ENCODE results near the gene SMIM24.

DNA sequence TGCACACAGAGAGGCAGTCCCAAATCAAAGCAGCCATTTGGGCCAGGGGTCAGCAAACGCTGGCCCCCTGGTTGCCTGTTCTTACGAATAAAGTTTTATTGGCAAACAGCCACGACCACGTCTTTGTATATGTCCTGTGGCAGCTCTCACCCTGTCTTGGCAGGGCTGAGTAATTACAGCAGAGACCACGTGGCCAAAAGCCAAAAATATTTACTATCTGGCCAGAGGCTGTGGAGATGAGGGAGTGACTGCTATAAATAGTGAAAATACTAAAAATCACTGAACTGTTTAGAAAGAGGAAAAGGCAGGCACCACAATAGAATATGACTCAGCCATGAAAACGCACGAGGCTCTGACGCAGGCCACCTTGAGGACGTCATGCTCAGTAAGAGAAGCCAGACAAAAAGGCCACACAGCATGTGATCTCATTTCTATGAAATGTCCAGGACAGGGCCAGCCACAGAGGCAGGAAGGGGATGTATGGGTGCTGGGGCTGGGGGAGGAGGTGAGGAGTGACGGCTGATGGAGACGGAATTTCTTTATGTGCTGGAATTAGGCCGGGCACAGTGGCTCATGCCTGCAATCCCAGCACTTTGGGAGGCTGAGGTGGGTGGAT is 29.4 kb downstream of the SMIM24 start:
- TF ChIP-seq, protein P1, sequence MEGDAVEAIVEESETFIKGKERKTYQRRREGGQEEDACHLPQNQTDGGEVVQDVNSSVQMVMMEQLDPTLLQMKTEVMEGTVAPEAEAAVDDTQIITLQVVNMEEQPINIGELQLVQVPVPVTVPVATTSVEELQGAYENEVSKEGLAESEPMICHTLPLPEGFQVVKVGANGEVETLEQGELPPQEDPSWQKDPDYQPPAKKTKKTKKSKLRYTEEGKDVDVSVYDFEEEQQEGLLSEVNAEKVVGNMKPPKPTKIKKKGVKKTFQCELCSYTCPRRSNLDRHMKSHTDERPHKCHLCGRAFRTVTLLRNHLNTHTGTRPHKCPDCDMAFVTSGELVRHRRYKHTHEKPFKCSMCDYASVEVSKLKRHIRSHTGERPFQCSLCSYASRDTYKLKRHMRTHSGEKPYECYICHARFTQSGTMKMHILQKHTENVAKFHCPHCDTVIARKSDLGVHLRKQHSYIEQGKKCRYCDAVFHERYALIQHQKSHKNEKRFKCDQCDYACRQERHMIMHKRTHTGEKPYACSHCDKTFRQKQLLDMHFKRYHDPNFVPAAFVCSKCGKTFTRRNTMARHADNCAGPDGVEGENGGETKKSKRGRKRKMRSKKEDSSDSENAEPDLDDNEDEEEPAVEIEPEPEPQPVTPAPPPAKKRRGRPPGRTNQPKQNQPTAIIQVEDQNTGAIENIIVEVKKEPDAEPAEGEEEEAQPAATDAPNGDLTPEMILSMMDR (IDR thresholded peaks at IDR 0.05) = no peak
- TF ChIP-seq POLR2A (IDR thresholded peaks at IDR 0.05) = no peak

Data from heart left ventricle (tissue), 13 donors.